PC-3 (cell line): ENCODE measurements around the gene OR14I1. TPM values are rescaled to one million over a fixed set of nuclear protein-coding genes. Genes with fewer than 3 reads are reported as not detected.
A peak's percentile ranks its signal among the peaks of the same experiment; 100 is the strongest.

Experiments
- ATAC-seq: fragments of 200-7000 bp; cut with Tn5 transposase; 2 replicates; pipeline ENCODE4 v1.9.1; 2020; ENCODE audit warnings: mild to moderate bottlenecking, moderate library complexity
- BruUV-seq: library from RNA; stranded (reverse); fragments of 400-500 nt; replicated peaks from 2 replicates; lab custom pipeline; 2021; lab: Mats Ljungman, UMichigan
- CTCF ChIA-PET: fragments of 300-600 bp; sonication (Branson Sonifier 250); formaldehyde crosslinking; loops from one replicate; lab custom pipeline; 2022; ENCODE audit warnings: antibody characterized with exemption; lab: Charles Lee
- POLR2A ChIA-PET: fragments of 300-600 bp; sonication (Branson Sonifier 250); formaldehyde crosslinking; loops from one replicate; lab custom pipeline; 2022; ENCODE audit warnings: antibody characterized with exemption; ENCODE audit not compliant: unreplicated experiment; lab: Charles Lee
- DNase-seq: peaks from one replicate; pipeline ENCODE4 v3.0.0-alpha.2; 2015
- H2AFZ ChIP-seq: fragments of 300-600 bp; sonication (generic); 2 replicates; pipeline ENCODE4 v1.6.0; 2016; ENCODE audit warnings: antibody characterized with exemption, low read length
- H3F3A ChIP-seq: fragments of 300-600 bp; sonication (generic); one replicate; pipeline ENCODE4 v1.6.0; 2017; ENCODE audit warnings: antibody characterized with exemption, low read length, control low read depth, mild to moderate bottlenecking; ENCODE audit not compliant: unreplicated experiment
- H3K27ac ChIP-seq: fragments of 300-600 bp; sonication (generic); 2 replicates; pipeline ENCODE4 v1.5.1; 2016; ENCODE audit warnings: mild to moderate bottlenecking, low read length
- H3K27me3 ChIP-seq: fragments of 300-600 bp; sonication (generic); 2 replicates; pipeline ENCODE4 v1.6.1; 2016; ENCODE audit warnings: low read length, mixed read lengths
- H3K36me3 ChIP-seq: fragments of 300-600 bp; sonication (generic); 2 replicates; pipeline ENCODE4 v1.6.1; 2016; ENCODE audit warnings: low read depth, mixed run types, low read length, mixed read lengths
- H3K4me1 ChIP-seq: fragments of 300-600 bp; sonication (generic); 2 replicates; pipeline ENCODE4 v1.5.1; 2016; ENCODE audit warnings: low read length; ENCODE audit not compliant: insufficient read depth
- H3K4me2 ChIP-seq: fragments of 300-600 bp; sonication (generic); 2 replicates; pipeline ENCODE4 v1.6.0; 2016; ENCODE audit warnings: low read length
- H3K4me3 ChIP-seq: fragments of 300-600 bp; sonication (generic); 2 replicates; pipeline ENCODE4 v1.5.1; 2016; ENCODE audit warnings: mild to moderate bottlenecking, low read length, mixed read lengths
- H3K79me2 ChIP-seq: fragments of 300-600 bp; sonication (generic); 2 replicates; pipeline ENCODE4 v1.6.1; 2017; ENCODE audit warnings: low read length, mixed read lengths
- H3K9ac ChIP-seq: fragments of 300-600 bp; sonication (generic); 2 replicates; pipeline ENCODE4 v1.6.0; 2016; ENCODE audit warnings: mild to moderate bottlenecking, low read length
- H3K9me2 ChIP-seq: fragments of 300-600 bp; sonication (generic); replicated peaks from 2 replicates; pipeline ENCODE4 v1.6.1; 2016; ENCODE audit warnings: mixed run types, low read length, mixed read lengths
- H3K9me3 ChIP-seq: fragments of 300-600 bp; sonication (generic); 2 replicates; pipeline ENCODE4 v1.6.1; 2016; ENCODE audit warnings: low read length, mixed read lengths
- H4K20me1 ChIP-seq: fragments of 300-600 bp; sonication (generic); 2 replicates; pipeline ENCODE4 v1.6.1; 2016; ENCODE audit warnings: low read length, mixed read lengths
- EZH2 ChIP-seq: fragments of 300-600 bp; sonication (generic); IDR thresholded peaks from one replicate; pipeline ENCODE4 v1.6.1; 2017; ENCODE audit warnings: antibody characterized with exemption, mild to moderate bottlenecking, low read length; ENCODE audit not compliant: unreplicated experiment
- EZH2phosphoT487 ChIP-seq: fragments of 300-600 bp; sonication (generic); IDR thresholded peaks from 2 replicates; pipeline ENCODE4 v1.6.1; 2018; ENCODE audit warnings: mild to moderate bottlenecking, antibody characterized with exemption, low read length, borderline replicate concordance
- intact Hi-C: fragments of 100-400 bp; cut with micrococcal nuclease; formaldehyde crosslinking; loops from 2 replicates; pipeline ENCODE4 v1.9.0; 2023
- total RNA-seq: library from RNA; depleted of rRNA; stranded (reverse); fragments of >200 nt; gene quantifications from 2 replicates; pipeline ENCODE4 v1.2.3, GENCODE V29; 2014
- TF ChIP-seq, protein P1 (sequence below): fragments of 300-600 bp; sonication (generic); conservative IDR thresholded peaks from 2 replicates; pipeline ENCODE4 v1.5.1; 2017; ENCODE audit warnings: antibody characterized with exemption, low read depth, mild to moderate bottlenecking, low read length

Gene OR14I1
- total RNA-seq, 1 experiment from 2014 or later: not detected

DNA sequence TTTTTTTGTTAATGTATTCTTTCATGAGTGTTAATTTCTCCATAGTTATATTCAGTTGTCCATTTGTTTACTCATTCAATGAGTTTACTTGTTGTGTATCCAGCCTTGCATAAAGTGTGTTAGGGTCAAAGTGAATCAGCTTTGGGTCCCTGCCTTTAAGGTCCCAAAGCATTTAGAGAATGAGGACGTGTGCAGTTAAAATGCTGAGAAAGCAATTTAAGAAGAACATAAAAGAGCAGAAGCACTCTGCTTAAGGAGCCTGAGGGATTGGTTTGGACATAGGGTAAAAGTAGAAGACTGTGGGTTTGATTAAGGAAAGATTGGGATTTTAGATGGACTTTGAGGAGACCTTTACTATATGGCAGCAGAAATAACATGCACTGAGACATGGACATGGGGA lies 3.5 kb downstream of the OR14I1 start:
- H3K4me3 ChIP-seq: no peak overlapping the region
- ChIA-PET POLR2A (no interaction called here), CTCF (no interaction called here)
- H3K4me1 ChIP-seq: peaks cover 6% of the 10 kb centered on the region; the same call in 1 of the 2 replicates
- H3K4me2 ChIP-seq: no peak overlapping the region
- H2AFZ ChIP-seq: no peak overlapping the region
- no peaks in the 10 kb centered on the region for H3K9me3 ChIP-seq
- H3K27me3 ChIP-seq: no peaks in the 10 kb centered on the region
- DNase-seq: no peak
- no TSS peak for BruUV-seq
- no peak overlapping the region for H3K9ac ChIP-seq
- no peaks in the 10 kb centered on the region for H3K9me2 ChIP-seq
- H4K20me1 ChIP-seq: no peaks in the 10 kb centered on the region
- intact Hi-C loops: no loop called here
- H3K79me2 ChIP-seq: no peaks in the 10 kb centered on the region
- no peak for ATAC-seq
- TF ChIP-seq, protein P1, sequence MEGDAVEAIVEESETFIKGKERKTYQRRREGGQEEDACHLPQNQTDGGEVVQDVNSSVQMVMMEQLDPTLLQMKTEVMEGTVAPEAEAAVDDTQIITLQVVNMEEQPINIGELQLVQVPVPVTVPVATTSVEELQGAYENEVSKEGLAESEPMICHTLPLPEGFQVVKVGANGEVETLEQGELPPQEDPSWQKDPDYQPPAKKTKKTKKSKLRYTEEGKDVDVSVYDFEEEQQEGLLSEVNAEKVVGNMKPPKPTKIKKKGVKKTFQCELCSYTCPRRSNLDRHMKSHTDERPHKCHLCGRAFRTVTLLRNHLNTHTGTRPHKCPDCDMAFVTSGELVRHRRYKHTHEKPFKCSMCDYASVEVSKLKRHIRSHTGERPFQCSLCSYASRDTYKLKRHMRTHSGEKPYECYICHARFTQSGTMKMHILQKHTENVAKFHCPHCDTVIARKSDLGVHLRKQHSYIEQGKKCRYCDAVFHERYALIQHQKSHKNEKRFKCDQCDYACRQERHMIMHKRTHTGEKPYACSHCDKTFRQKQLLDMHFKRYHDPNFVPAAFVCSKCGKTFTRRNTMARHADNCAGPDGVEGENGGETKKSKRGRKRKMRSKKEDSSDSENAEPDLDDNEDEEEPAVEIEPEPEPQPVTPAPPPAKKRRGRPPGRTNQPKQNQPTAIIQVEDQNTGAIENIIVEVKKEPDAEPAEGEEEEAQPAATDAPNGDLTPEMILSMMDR: no peak
- TF ChIP-seq EZH2phosphoT487 (no peak), EZH2 (no peak)
- no peaks in the 10 kb centered on the region for H3K36me3 ChIP-seq
- H3K27ac ChIP-seq: no peak overlapping the region
- no peaks in the 10 kb centered on the region for H3F3A ChIP-seq

DNA sequence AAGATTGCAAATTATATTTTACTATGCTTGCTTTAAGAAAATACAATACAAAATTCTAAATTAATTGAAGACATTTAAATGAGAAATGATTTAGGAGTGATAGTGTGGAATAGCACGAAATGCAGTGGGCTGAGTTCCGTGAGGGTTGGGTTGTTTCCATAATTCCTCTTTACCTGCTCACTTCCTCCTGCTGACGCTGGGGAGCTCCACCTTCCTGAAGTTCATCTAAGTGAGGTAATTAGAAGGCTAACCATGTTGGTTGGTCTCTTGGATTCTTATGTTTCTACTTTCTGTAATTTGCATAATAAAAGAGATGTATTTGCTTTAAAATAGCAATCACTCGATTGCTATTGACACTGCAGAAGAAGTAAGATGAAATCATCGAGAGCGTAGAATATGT lies 4.7 kb downstream of the OR14I1 start:
- no peaks in the 10 kb centered on the region for H3F3A ChIP-seq
- no peaks in the 10 kb centered on the region for H3K36me3 ChIP-seq
- no peaks in the 10 kb centered on the region for H3K79me2 ChIP-seq
- no peaks in the 10 kb centered on the region for H4K20me1 ChIP-seq
- 0 out of 2 replicates have a peak overlapping the region, but pooled peaks have one; percentile 10 for H2AFZ ChIP-seq
- no peaks in the 10 kb centered on the region for H3K9me2 ChIP-seq
- POLR2A ChIA-PET: interaction anchor here (0.6 kb wide), 1 partner anchor 39 kb away, joined by 6 read pairs; no protein-coding TSS in a partner anchor
- no peak overlapping the region for H3K27ac ChIP-seq
- no peak overlapping the region for H3K9ac ChIP-seq
- intact Hi-C loops: no loop called here
- no TSS peak for BruUV-seq
- CTCF ChIA-PET: no interaction called here
- peak; percentile 25 for DNase-seq
- no peak overlapping the region for H3K4me2 ChIP-seq
- no peaks in the 10 kb centered on the region for H3K9me3 ChIP-seq
- peaks cover 6% of the 10 kb centered on the region; the same call in 1 of the 2 replicates for H3K4me1 ChIP-seq
- no peak for ATAC-seq
- H3K4me3 ChIP-seq: no peak overlapping the region
- TF ChIP-seq, protein P1: no peak
- TF ChIP-seq EZH2phosphoT487 (no peak), EZH2 (no peak)
- H3K27me3 ChIP-seq: no peaks in the 10 kb centered on the region

DNA sequence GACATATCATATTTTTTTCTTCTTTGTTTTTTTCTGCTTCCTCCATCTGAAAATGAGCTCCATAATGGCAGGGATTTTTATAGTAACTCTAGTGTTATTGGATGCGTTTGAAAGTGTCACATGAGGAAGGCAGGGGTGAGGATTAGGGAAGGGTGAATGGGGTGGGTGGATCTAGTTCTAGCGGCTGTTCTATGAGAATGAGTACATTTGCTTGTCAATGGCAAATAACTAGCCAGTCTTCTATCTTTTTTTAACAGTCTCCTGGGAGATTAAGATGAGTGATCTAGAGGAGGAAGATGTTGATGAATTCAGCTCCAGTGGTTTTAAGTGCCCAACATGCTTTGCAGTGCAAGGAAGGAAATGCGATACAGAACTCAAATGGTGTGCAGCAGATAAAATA lies 5.8 kb downstream of the OR14I1 start:
- intact Hi-C loops: no loop called here
- ChIA-PET POLR2A (interaction anchor here (0.6 kb wide), 1 partner anchor 9 kb away, joined by 5 read pairs; no protein-coding TSS in a partner anchor), CTCF (interaction anchor here (0.7 kb wide), 1 partner anchor 110 kb away, joined by 5 read pairs; no protein-coding TSS in a partner anchor)
- Histone ChIP-seq H3K9me3 (no peaks in the 10 kb centered on the region), H2AFZ (no peak overlapping the region), H3K27ac (no peak overlapping the region), H3K79me2 (no peaks in the 10 kb centered on the region), H3K27me3 (no peaks in the 10 kb centered on the region), H3K4me3 (no peak overlapping the region), H3F3A (no peaks in the 10 kb centered on the region), H3K4me2 (no peak overlapping the region), H3K36me3 (no peaks in the 10 kb centered on the region), H3K4me1 (peaks cover 6% of the 10 kb centered on the region; the same call in 1 of the 2 replicates), H4K20me1 (no peaks in the 10 kb centered on the region), H3K9ac (no peak overlapping the region), H3K9me2 (no peaks in the 10 kb centered on the region)
- TF ChIP-seq EZH2 (no peak), EZH2phosphoT487 (no peak)
- no TSS peak for BruUV-seq
- DNase-seq (no peak), ATAC-seq (no peak)
